HepG2 (cell line): ENCODE data around the gene HLA-DOA. TPM values are rescaled to one million over a fixed set of nuclear protein-coding genes. Genes with fewer than 3 reads are reported as not detected.

Source experiments
- AGO1 ChIP-seq: fragments of 200-400 bp; formaldehyde crosslinking; IDR thresholded peaks from 2 replicates; pipeline ENCODE4 v1.6.1; 2017; ENCODE audit warnings: mild to moderate bottlenecking, low read depth, low read length, moderate library complexity; ENCODE audit not compliant: poor library complexity, severe bottlenecking
- CBX1 ChIP-seq: IDR thresholded peaks from one replicate; pipeline ENCODE4 v1.6.1; 2016; ENCODE audit warnings: antibody characterized with exemption, low read depth
- CBX2 ChIP-seq, 2 experiments: fragments of 200-600 bp in 1 of 2; sonication (generic); formaldehyde crosslinking in 1 of 2; IDR thresholded peaks; 2 replicates each; pipeline versions ENCODE4 v1.7.0 to v1.8.1; 2018 to 2022; ENCODE audit warnings: low read depth in 2 of 2, low read length in 1 of 2, mild to moderate bottlenecking in 1 of 2, missing genetic modification reagents in 1 of 2
- FOXA1 ChIP-seq, 2 experiments: fragments of 450-650 bp in 1 of 2; sonication (generic) in 1 of 2; formaldehyde crosslinking in 1 of 2; IDR thresholded peaks; 2 replicates each; pipeline versions ENCODE4 v1.4.0 to v1.6.1; 2016 to 2020; ENCODE audit warnings: missing genetic modification reagents in 1 of 2
- PAWR ChIP-seq: sonication (generic); formaldehyde crosslinking; IDR thresholded peaks from 2 replicates; pipeline ENCODE4 v1.4.0; 2020; ENCODE audit warnings: missing genetic modification reagents, mild to moderate bottlenecking, borderline replicate concordance
- SRSF9 ChIP-seq: fragments of 200-400 bp; formaldehyde crosslinking; IDR thresholded peaks from 2 replicates; pipeline ENCODE4 v1.6.1; 2018; ENCODE audit warnings: borderline replicate concordance, mild to moderate bottlenecking, low read depth, low read length; ENCODE audit not compliant: insufficient read depth, poor library complexity, severe bottlenecking
- TIGD3 ChIP-seq: sonication (generic); formaldehyde crosslinking; IDR thresholded peaks from 2 replicates; pipeline ENCODE4 v1.5.1; 2020; ENCODE audit warnings: mild to moderate bottlenecking, missing genetic modification reagents, borderline replicate concordance
- ZEB1 ChIP-seq: IDR thresholded peaks from 2 replicates; pipeline ENCODE4 v1.6.1; 2012; ENCODE audit warnings: mild to moderate bottlenecking, low read depth, inconsistent platforms; ENCODE audit not compliant: insufficient replicate concordance
- ZNF264 ChIP-seq: sonication (generic); formaldehyde crosslinking; IDR thresholded peaks from 2 replicates; pipeline ENCODE4 v1.4.0; 2020; ENCODE audit warnings: missing genetic modification reagents
- ZNF335 ChIP-seq: sonication (generic); formaldehyde crosslinking; IDR thresholded peaks from 2 replicates; pipeline ENCODE4 v1.4.0; 2020; ENCODE audit warnings: missing genetic modification reagents
- ZNF468 ChIP-seq: sonication (generic); formaldehyde crosslinking; IDR thresholded peaks from 2 replicates; pipeline ENCODE4 v1.8.0; 2022; ENCODE audit warnings: mild to moderate bottlenecking, moderate library complexity, missing genetic modification reagents
- ZNF619 ChIP-seq: sonication (generic); formaldehyde crosslinking; IDR thresholded peaks from 2 replicates; pipeline ENCODE4 v1.4.0; 2020; ENCODE audit warnings: mild to moderate bottlenecking, missing genetic modification reagents
- ZNF646 ChIP-seq: sonication (generic); formaldehyde crosslinking; IDR thresholded peaks from 2 replicates; pipeline ENCODE4 v1.9.0; 2021; ENCODE audit warnings: mild to moderate bottlenecking, missing genetic modification reagents
- ZNF672 ChIP-seq: sonication (generic); formaldehyde crosslinking; IDR thresholded peaks from 2 replicates; pipeline ENCODE4 v1.8.1; 2022; ENCODE audit warnings: missing genetic modification reagents
- polyA plus RNA-seq, 8 experiments: library from polyadenylated mRNA; depleted of rRNA in 3 of 8; stranded (reverse) in 7 of 8; unstranded in 1 of 8; fragments of >200 nt; fragmentation: Illumina TruSeq in 4 of 8; extraction: Trizol in 4 of 8; gene quantifications; 2 replicates each; pipeline versions ENCODE4 v1.2.1 to v1.2.3, GENCODE V29; 2011 to 2016; ENCODE audit warnings: low read depth in 4 of 8, missing spikeins in 1 of 8, mixed read lengths in 1 of 8; ENCODE audit not compliant: insufficient read depth in 1 of 8
- total RNA-seq, 5 experiments: library from RNA; depleted of rRNA; stranded (reverse); fragments of >200 nt; fragmentation: Illumina TruSeq; extraction: Trizol; gene quantifications; 2 replicates each; pipeline ENCODE4 v1.2.3, GENCODE V29; 2016; ENCODE audit warnings: low read depth in 1 of 5
- TF ChIP-seq, protein P1 (sequence below): sonication (generic); formaldehyde crosslinking; IDR thresholded peaks from 2 replicates; pipeline ENCODE4 v1.8.0; 2022; ENCODE audit warnings: mild to moderate bottlenecking, missing genetic modification reagents, moderate library complexity
- TF ChIP-seq, protein P2 (sequence below): sonication (generic); formaldehyde crosslinking; IDR thresholded peaks from 2 replicates; pipeline ENCODE4 v1.8.1; 2023; ENCODE audit warnings: mild to moderate bottlenecking, inconsistent platforms, moderate library complexity, missing genetic modification reagents, borderline replicate concordance

HLA-DOA gene
- total and polyA plus RNA-seq, 2 of the 13 experiments (the other 11 are each of a cell fraction or from before 2014, with no cell fraction given) = 0.03 to 0.09 TPM

GRCh38 chr6:32968093-32968866 lies 41.1 kb downstream of the HLA-DOA start, which contains the start of gene BRD2 (continued):
- TF ChIP-seq SRSF9 = no peak
- peak; percentile 94 for TF ChIP-seq ZNF264 (CRISPR knock-in tag)
- no peak for TF ChIP-seq ZEB1
- peak; percentile 72; the same call in 1 of the 2 replicates for TF ChIP-seq ZNF672 (CRISPR knock-in tag)
- no peak; the same call in 1 of the 2 replicates for TF ChIP-seq ZNF619 (CRISPR knock-in tag)
- 0 out of 2 replicates have a peak, but pooled peaks have one; percentile 35 for TF ChIP-seq ZNF646 (CRISPR knock-in tag)
- TF ChIP-seq PAWR (CRISPR knock-in tag) = no peak
- TF ChIP-seq, protein P1, sequence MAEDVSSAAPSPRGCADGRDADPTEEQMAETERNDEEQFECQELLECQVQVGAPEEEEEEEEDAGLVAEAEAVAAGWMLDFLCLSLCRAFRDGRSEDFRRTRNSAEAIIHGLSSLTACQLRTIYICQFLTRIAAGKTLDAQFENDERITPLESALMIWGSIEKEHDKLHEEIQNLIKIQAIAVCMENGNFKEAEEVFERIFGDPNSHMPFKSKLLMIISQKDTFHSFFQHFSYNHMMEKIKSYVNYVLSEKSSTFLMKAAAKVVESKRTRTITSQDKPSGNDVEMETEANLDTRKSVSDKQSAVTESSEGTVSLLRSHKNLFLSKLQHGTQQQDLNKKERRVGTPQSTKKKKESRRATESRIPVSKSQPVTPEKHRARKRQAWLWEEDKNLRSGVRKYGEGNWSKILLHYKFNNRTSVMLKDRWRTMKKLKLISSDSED (CRISPR knock-in tag) = peak; percentile 80; the same call in 1 of the 2 replicates
- TF ChIP-seq AGO1 = peak; percentile 75
- no peak for TF ChIP-seq FOXA1 (IDR thresholded peaks at IDR 0.05)
- TF ChIP-seq FOXA1 (CRISPR knock-in tag; IDR thresholded peaks at IDR 0.05) = peak; percentile 30
- 0 out of 2 replicates have a peak, but pooled peaks have one; percentile 26 for TF ChIP-seq ZNF335
- 0 out of 2 replicates have a peak, but pooled peaks have one; percentile 42 for TF ChIP-seq TIGD3 (CRISPR knock-in tag)
- peak; percentile 75; the same call in 1 of the 2 replicates for TF ChIP-seq ZNF468
- TF ChIP-seq, protein P2, sequence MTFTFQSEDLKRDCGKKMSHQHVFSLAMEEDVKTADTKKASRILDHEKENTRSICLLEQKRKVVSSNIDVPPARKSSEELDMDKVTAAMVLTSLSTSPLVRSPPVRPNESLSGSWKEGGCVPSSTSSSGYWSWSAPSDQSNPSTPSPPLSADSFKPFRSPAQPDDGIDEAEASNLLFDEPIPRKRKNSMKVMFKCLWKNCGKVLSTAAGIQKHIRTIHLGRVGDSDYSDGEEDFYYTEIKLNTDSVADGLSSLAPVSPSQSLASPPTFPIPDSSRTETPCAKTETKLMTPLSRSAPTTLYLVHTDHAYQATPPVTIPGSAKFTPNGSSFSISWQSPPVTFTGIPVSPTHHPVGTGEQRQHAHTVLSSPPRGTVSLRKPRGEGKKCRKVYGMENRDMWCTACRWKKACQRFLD (CRISPR knock-in tag) = peak; percentile 93; the same call in 1 of the 2 replicates
- TF ChIP-seq CBX1 = peak; percentile 13
- TF ChIP-seq CBX2 (IDR thresholded peaks at IDR 0.05; ENCODE audit: low read depth, low read length) = no peak
- TF ChIP-seq CBX2 (CRISPR knock-in tag; IDR thresholded peaks at IDR 0.05; ENCODE audit: low read depth) = peak; percentile 95; the same call in 1 of the 2 replicates
